Karpas-422 (cell line): ENCODE results near the gene TMEM131L. TPM values are rescaled to one million over a fixed set of nuclear protein-coding genes. Genes with fewer than 3 reads are reported as not detected.
"Not testable (repeated sequence)": the region's sequence is repeated elsewhere in the genome, so short reads cannot be mapped to it uniquely, and the experiment has no call there.

ENCODE experiments used
- DNase-seq: peaks from one replicate; pipeline ENCODE4 v3.0.0-alpha.2; 2015
- H2AFZ ChIP-seq: fragments of 200-600 bp; sonication (generic); 2 replicates; pipeline ENCODE4 v1.6.1; 2014; ENCODE audit warnings: antibody characterized with exemption, low read length, mixed read lengths
- H3K27ac ChIP-seq: fragments of 200-600 bp; sonication (generic); 2 replicates; pipeline ENCODE4 v1.5.1; 2014; ENCODE audit warnings: mild to moderate bottlenecking, low read length, moderate library complexity
- H3K27me3 ChIP-seq: fragments of 200-600 bp; sonication (generic); 2 replicates; pipeline ENCODE4 v1.6.1; 2014; ENCODE audit warnings: low read length, mixed read lengths
- H3K36me3 ChIP-seq: fragments of 200-600 bp; sonication (generic); 2 replicates; pipeline ENCODE4 v1.6.1; 2014; ENCODE audit warnings: low read length, mixed read lengths; ENCODE audit not compliant: insufficient read depth
- H3K4me1 ChIP-seq: fragments of 200-600 bp; sonication (generic); 2 replicates; pipeline ENCODE4 v1.6.1; 2014; ENCODE audit warnings: mild to moderate bottlenecking, low read length, mixed read lengths
- H3K4me2 ChIP-seq: fragments of 200-600 bp; sonication (generic); 2 replicates; pipeline ENCODE4 v1.6.1; 2014; ENCODE audit warnings: low read length, low read depth, mild to moderate bottlenecking; ENCODE audit not compliant: poor library complexity, severe bottlenecking
- H3K4me3 ChIP-seq: fragments of 200-600 bp; sonication (generic); 2 replicates; pipeline ENCODE4 v1.5.1; 2014; ENCODE audit warnings: mild to moderate bottlenecking, antibody characterized with exemption, low read length, mixed read lengths
- H3K79me2 ChIP-seq: fragments of 200-600 bp; sonication (generic); 2 replicates; pipeline ENCODE4 v1.6.1; 2014; ENCODE audit warnings: mild to moderate bottlenecking, low read length, mixed read lengths
- H3K9ac ChIP-seq: fragments of 200-600 bp; sonication (generic); 2 replicates; pipeline ENCODE4 v1.6.0; 2014; ENCODE audit warnings: low read length
- H3K9me2 ChIP-seq: fragments of 200-600 bp; sonication (generic), shearing (Covaris generic); replicated peaks from 2 replicates; pipeline ENCODE4 v1.6.0; 2014; ENCODE audit warnings: mild to moderate bottlenecking, low read length, moderate library complexity; ENCODE audit not compliant: insufficient read depth
- H3K9me3 ChIP-seq: fragments of 300-700, 200-600 bp; sonication (generic); 2 replicates; pipeline ENCODE4 v1.6.1; 2014; ENCODE audit warnings: low read length, mixed read lengths
- H4K20me1 ChIP-seq: fragments of 200-600 bp; sonication (generic); 2 replicates; pipeline ENCODE4 v1.6.1; 2014; ENCODE audit warnings: mild to moderate bottlenecking, antibody characterized with exemption, low read length, low read depth; ENCODE audit not compliant: insufficient read depth
- total RNA-seq: library from RNA; depleted of rRNA; stranded (reverse); fragments of >200 nt; shearing (Covaris generic); gene quantifications from 2 replicates; pipeline ENCODE4 v1.2.3, GENCODE V29; 2014; ENCODE audit warnings: low replicate concordance

TMEM131L gene
- total RNA-seq, 1 experiment from 2014 or later = 54.8 TPM

- Histone ChIP-seq H3K4me3 (no peak overlapping the region), H3K27me3 (no peaks in the 10 kb centered on the region), H3K27ac (no peak overlapping the region), H3K9ac (no peak overlapping the region), H4K20me1 (no peaks in the 10 kb centered on the region), H3K36me3 (peaks cover 23% of the 10 kb centered on the region), H3K9me2 (no peaks in the 10 kb centered on the region), H3K4me2 (no peak overlapping the region), H3K9me3 (0 out of 2 replicates have a peak, but pooled peaks cover 3% of the 10 kb centered on the region), H3K4me1 (peaks cover 16% of the 10 kb centered on the region), H3K79me2 (no peaks in the 10 kb centered on the region), H2AFZ (no peak overlapping the region)
- peak; percentile 61 for DNase-seq
These were observed 94.7 kb downstream of the TMEM131L start for GRCh38 chr4:153560908-153561307.

- H3K9me3 ChIP-seq = 0 out of 2 replicates have a peak, but pooled peaks cover 3% of the 10 kb centered on the region
- no peaks in the 10 kb centered on the region for H3K27me3 ChIP-seq
- H3K4me2 ChIP-seq = no peak overlapping the region
- H3K9me2 ChIP-seq = no peaks in the 10 kb centered on the region
- no peaks in the 10 kb centered on the region for H3K79me2 ChIP-seq
- H4K20me1 ChIP-seq = no peaks in the 10 kb centered on the region
- no peak overlapping the region for H3K4me3 ChIP-seq
- peaks cover 16% of the 10 kb centered on the region for H3K4me1 ChIP-seq
- no peak overlapping the region for H3K27ac ChIP-seq
- no peak overlapping the region for H3K9ac ChIP-seq
- H3K36me3 ChIP-seq = peaks cover 18% of the 10 kb centered on the region
- no peak overlapping the region for H2AFZ ChIP-seq
- DNase-seq = no peak
These were observed 98.7 kb downstream of the TMEM131L start for GRCh38 chr4:153564630-153565525.

- Histone ChIP-seq H2AFZ (no peak overlapping the region), H4K20me1 (no peaks in the 10 kb centered on the region), H3K4me2 (no peak overlapping the region), H3K9me2 (no peaks in the 10 kb centered on the region), H3K9ac (no peak overlapping the region), H3K36me3 (0 out of 2 replicates have a peak, but pooled peaks cover under 1% of the 10 kb centered on the region), H3K27ac (no peak overlapping the region), H3K4me1 (peaks cover 19% of the 10 kb centered on the region), H3K4me3 (no peak overlapping the region), H3K79me2 (0 out of 2 replicates have a peak, but pooled peaks cover 7% of the 10 kb centered on the region), H3K27me3 (no peaks in the 10 kb centered on the region), H3K9me3 (no peaks in the 10 kb centered on the region)
- DNase-seq = no peak
These were observed 100.5 kb downstream of the TMEM131L start for GRCh38 chr4:153566631-153567150.

GRCh38 chr4:153567660-153568059 is 101.5 kb downstream of the TMEM131L start:
- H3K9ac ChIP-seq, H3K4me2 ChIP-seq, H3K79me2 ChIP-seq, H4K20me1 ChIP-seq, H3K9me2 ChIP-seq, H2AFZ ChIP-seq, H3K9me3 ChIP-seq, H3K4me3 ChIP-seq, DNase-seq, H3K36me3 ChIP-seq, H3K27ac ChIP-seq, H3K27me3 ChIP-seq: not testable (repeated sequence)
- peaks cover 21% of the 10 kb centered on the region for H3K4me1 ChIP-seq

GRCh38 chr4:153570228-153570973 is 104.2 kb downstream of the TMEM131L start:
- H4K20me1 ChIP-seq = no peaks in the 10 kb centered on the region
- H2AFZ ChIP-seq = no peak overlapping the region
- H3K4me2 ChIP-seq = no peak overlapping the region
- H3K9me3 ChIP-seq = no peaks in the 10 kb centered on the region
- no peaks in the 10 kb centered on the region for H3K36me3 ChIP-seq
- peaks cover 38% of the 10 kb centered on the region for H3K4me1 ChIP-seq
- no peak overlapping the region for H3K27ac ChIP-seq
- H3K4me3 ChIP-seq = no peak overlapping the region
- DNase-seq = no peak
- H3K27me3 ChIP-seq = no peaks in the 10 kb centered on the region
- H3K79me2 ChIP-seq = 0 out of 2 replicates have a peak, but pooled peaks cover 7% of the 10 kb centered on the region
- no peak overlapping the region for H3K9ac ChIP-seq
- H3K9me2 ChIP-seq = no peaks in the 10 kb centered on the region

- no peaks in the 10 kb centered on the region for H3K9me2 ChIP-seq
- H3K27me3 ChIP-seq = no peaks in the 10 kb centered on the region
- H2AFZ ChIP-seq = no peak overlapping the region
- H3K4me1 ChIP-seq = peaks cover 43% of the 10 kb centered on the region
- H3K36me3 ChIP-seq = no peaks in the 10 kb centered on the region
- 0 out of 2 replicates have a peak, but pooled peaks cover 7% of the 10 kb centered on the region for H3K79me2 ChIP-seq
- H4K20me1 ChIP-seq = no peaks in the 10 kb centered on the region
- H3K4me3 ChIP-seq = no peak overlapping the region
- H3K9me3 ChIP-seq = no peaks in the 10 kb centered on the region
- no peak overlapping the region for H3K9ac ChIP-seq
- no peak for DNase-seq
- H3K4me2 ChIP-seq = no peak overlapping the region
- H3K27ac ChIP-seq = no peak overlapping the region
These were observed 104.9 kb downstream of the TMEM131L start for GRCh38 chr4:153571006-153571545.

GRCh38 chr4:153572609-153573008 is 106.4 kb downstream of the TMEM131L start:
- H4K20me1 ChIP-seq = no peaks in the 10 kb centered on the region
- no peak overlapping the region for H3K4me3 ChIP-seq
- no peak overlapping the region for H2AFZ ChIP-seq
- H3K36me3 ChIP-seq = no peaks in the 10 kb centered on the region
- H3K9me2 ChIP-seq = no peaks in the 10 kb centered on the region
- H3K27me3 ChIP-seq = no peaks in the 10 kb centered on the region
- no peak overlapping the region for H3K27ac ChIP-seq
- no peaks in the 10 kb centered on the region for H3K9me3 ChIP-seq
- no peak for DNase-seq
- 0 out of 2 replicates have a peak, but pooled peaks cover 9% of the 10 kb centered on the region for H3K79me2 ChIP-seq
- no peak overlapping the region for H3K4me2 ChIP-seq
- H3K4me1 ChIP-seq = peaks cover 59% of the 10 kb centered on the region
- H3K9ac ChIP-seq = no peak overlapping the region
